ENCODE data around the gene ST6GAL1.
"Not testable (repeated sequence)": the region's sequence is repeated elsewhere in the genome, so short reads cannot be mapped to it uniquely, and the experiment has no call there.

ST6GAL1 gene

GRCh38 chr3:186973702-186974101 is 43.4 kb downstream of the ST6GAL1 start:
- no peak for DNase-seq

DNA sequence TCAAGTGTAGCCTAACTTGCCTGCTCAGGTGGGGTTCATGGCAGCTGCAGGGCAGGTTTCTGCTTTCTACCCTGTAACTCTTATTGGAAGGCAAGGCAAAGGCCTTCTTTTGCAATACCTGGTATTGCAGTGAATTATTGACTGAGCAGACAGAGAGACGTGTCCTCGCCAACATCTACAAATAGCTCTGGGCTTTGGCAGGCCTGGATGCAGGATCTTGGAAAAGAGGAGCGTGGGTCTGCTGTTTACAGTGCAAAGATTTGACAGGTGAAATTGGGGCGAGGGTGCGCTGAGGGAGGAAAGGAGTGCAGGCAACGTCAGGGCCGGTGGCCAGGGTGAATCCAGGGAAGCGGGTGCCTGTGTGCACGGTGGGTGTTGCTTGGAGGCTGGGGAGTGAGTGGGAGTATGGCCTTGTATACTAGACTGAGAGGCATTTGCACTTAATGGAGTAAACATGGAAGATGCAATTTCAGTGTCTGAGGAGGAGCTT is 44.5 kb downstream of the ST6GAL1 start:
- no peak for DNase-seq

DNA sequence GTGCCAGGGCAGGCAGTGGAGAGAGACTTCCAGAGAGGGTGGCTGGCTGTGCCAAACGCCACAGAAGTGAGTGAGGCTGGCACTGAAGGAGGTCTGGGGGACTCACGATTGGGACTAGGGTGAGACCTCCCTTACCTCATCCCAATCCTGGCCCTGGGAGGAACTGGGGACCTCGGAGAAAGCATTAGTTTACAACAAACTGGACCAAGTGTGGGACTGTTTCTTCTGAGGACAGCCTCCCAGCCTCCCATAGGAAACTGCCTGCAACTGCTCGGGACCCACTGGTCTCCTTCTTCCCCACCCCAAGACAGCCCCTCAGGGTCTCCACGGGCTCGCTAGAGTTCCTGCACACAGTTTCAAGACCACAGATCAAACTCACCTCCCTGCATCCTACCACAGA is 45.4 kb downstream of the ST6GAL1 start:
- no peak for DNase-seq

DNA sequence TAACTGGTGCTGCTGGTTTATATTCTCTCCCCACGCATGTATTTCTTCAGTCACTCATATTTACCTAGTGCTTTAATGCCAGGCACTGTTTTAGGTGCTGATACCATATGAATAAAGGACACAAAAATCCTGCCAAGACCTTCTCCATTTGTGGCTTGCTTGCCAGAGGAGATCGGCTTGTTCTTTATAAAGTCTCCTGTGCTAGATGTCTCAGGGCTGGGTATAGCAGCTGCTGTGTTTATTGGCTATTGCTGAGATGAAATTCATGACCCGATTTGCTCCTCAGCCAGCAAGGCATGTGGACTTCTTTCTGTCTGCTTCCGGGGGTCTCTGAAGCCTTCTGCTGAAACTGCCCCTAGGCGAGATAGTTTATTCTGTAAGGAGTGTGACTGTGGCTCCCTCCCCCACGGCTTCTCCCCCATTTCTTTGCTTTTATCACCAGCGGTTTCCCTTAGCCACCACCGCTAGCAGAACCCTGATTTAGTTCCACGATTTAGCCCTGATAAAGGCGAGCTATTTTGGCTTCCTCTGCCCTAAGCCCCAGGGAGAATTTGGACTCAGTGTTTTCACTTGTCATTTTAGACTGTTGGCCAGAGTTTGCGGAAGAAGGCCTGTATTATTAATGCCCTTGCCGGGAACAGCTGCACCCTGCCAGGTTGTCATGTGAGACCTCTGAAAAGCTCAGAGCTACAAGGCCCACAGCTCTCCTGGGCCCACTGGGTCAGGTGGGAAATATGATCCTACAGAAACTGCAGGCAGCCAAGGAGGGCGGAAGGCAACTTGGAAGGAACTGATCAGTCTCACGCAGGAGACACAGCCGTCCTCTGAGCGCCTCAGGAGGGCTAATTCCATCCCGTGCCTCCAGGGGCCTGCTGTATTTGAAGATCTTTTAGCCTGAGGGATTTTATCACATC is 46.8 kb downstream of the ST6GAL1 start:
- DNase-seq, result no peak

DNA sequence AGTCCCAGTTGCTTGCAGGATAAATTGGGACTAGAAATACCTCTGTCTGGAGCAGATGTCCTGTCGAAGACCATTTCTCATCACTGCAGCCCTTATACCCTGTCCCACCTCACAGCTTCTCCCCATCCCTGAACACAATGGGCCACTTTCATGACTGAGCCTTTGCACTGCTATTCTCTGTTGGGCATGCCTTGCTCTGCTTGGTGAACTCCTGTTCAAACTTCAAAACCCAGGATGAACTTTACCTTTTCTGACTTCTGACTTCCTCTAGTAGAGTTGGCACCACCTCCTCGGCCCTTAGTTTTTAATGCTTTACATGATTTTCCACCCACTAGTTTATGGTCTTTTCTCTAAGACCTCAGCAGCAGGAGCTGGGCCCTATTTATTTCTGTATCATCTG is 48.4 kb downstream of the ST6GAL1 start:
- no peak for DNase-seq

DNA sequence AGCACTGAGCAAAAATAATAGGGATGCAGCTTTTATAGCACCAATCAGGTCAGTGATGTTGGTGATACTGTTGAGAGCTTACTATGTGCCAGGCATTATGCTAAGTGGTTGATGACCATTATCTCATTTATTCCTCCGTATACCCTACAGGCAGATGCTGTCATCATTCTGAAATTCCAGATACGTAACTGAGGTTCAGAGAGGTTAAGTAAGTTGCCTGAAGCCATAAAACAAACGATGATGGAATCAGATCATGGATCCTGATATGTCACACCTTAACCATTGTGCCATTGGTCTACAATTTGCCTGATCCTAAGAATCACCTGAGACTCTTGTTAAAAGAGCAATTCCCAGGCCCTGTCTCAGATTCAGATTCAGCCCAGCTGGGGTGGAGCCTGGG is 49.5 kb downstream of the ST6GAL1 start:
- DNase-seq, result no peak

DNA sequence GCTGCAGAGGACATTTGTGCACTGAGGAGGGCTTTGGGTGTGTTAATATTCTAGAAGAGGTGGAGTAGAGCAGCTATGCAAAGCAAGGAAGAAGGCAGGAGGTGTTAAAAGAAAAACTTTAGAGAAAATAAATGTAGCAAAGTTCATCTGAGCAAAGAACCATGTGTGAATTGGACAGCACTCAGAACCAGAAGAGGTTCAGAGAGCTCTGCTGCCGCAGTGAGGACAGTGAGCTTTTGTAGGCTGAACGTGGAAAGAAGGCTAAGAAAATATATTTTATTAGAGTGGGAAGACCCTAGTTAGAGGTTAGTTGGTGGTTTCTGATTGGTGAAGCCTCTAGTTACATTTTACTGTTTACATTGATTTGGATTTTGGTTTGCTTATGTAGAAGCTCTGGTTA is 50.7 kb downstream of the ST6GAL1 start:
- DNase-seq, result no peak

- no peak for DNase-seq
Observed at GRCh38 chr3:186983659-186984058, 53.3 kb downstream of the ST6GAL1 start.

GRCh38 chr3:186984064-186984463 is 53.7 kb downstream of the ST6GAL1 start:
- DNase-seq, result no peak

GRCh38 chr3:186985661-186986364 is 55.5 kb downstream of the ST6GAL1 start:
- DNase-seq, result no peak

GRCh38 chr3:186986406-186986805 is 56.1 kb downstream of the ST6GAL1 start:
- no peak for DNase-seq

- DNase-seq, result no peak
Observed at GRCh38 chr3:186986816-186987215, 56.5 kb downstream of the ST6GAL1 start.

GRCh38 chr3:186988806-186989205 is 58.5 kb downstream of the ST6GAL1 start:
- DNase-seq, result no peak

DNA sequence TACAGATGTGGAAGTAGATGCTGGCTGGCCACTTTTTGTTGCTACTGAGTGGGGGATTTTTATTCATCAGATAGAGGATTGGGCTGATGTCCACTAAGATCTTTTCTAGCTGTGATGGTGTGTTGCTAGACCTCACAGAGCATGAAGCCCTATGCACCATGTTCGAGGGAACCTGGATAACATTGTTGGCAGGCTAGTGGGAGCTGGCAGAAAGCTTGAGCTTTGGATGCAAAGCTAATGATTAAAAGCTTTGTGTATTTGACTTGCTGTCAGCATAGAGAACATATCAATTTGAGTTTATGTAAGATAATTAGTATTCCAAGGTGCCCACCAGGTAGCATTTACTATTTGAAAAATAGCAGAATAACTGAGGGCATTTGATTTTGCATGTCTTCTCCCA is 59.1 kb downstream of the ST6GAL1 start:
- DNase-seq, result no peak

DNA sequence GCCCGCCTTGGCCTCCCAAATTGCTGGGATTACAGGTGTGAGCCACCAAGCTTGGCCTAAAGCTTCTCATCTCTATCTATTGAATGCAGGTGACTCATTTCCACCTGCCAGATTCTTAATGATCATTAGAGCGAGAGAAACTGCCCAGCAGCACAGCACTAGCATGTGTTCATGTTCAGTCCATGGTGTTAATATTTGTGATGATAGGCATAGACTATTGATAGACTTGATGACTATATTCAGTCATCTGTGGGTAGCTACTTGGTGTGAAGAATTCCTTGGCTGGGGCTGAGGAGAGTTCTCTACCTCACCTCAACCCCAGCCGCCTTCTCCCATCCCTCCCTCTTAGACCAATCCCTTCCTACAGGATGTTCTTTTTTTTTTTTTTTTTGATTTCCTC is 60.0 kb downstream of the ST6GAL1 start:
- DNase-seq, result no peak

DNA sequence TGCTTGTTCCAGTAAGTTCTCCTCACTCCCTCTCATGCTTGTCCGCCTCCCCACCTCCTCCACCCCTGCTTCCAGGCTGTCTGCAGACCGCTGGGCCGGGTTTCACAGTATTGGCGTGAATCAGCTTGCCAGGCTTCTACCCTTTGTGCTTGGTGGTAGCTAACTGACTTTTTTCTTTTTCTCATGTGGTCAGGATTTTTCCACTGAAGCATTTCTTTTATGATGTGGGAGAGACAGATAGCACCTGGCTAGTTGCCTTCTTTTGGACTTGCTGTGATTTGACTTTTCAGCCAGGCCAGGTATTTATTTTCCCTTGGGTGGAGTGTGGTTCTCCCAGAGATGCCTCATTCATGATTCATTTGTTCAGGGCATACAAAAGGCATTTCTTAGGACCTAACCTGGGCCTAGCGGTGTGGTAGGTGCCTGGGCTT is 60.6 kb downstream of the ST6GAL1 start:
- no peak for DNase-seq

- no peak for DNase-seq
Observed at GRCh38 chr3:186991470-186991869, 61.1 kb downstream of the ST6GAL1 start.

GRCh38 chr3:186992096-186992495 is 61.8 kb downstream of the ST6GAL1 start:
- DNase-seq, result not testable (repeated sequence)

- no peak for DNase-seq
Observed at GRCh38 chr3:186993210-186993782, 63.0 kb downstream of the ST6GAL1 start.

DNA sequence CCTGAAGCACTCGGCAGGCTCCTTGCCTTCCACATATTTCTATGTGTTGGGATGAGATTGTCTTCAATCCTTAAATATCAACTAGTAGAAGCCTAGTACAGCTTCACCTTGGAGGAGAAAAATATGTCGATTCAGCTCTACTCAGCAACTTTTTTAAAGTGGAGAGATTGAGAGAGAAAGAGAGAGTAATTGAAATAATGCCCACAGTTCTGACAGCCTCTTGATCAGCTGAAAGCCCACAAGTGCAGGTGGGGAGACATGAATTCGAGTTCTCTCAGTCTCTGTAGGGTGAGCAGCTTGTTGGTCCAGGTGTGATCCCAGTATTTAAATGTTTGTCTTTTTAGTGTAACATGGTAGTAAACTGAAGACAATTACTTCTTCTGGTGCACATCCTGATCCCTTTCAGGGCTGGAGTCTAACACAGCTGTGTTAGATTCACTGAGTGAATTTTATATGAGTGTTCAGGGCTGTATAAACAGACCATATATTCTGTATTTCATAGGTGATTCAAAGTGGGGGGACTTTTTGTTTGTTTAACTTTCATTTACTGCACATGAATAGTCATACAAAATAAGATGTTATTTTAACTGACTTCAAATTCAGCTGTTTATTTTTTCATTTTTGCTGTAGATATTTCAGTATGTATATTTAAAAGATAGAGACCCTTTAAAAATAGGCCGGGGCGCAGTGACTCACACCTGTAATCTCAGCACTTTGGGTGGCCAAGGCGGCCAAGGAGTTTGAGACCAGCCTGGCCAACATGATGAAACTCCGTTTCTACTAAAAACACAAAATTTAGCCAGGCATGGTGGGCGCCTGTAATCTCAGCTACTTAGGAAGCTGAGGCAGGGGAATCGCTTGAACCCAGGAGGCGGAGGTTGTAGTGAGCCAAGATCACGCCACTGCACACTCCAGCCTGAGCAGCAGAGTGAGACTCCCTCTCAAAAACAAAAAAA is 64.0 kb downstream of the ST6GAL1 start:
- no peak for DNase-seq

GRCh38 chr3:186996356-186996755 is 66.0 kb downstream of the ST6GAL1 start:
- DNase-seq, result no peak

GRCh38 chr3:186997061-186997460 is 66.7 kb downstream of the ST6GAL1 start:
- no peak for DNase-seq

All from stimulated activated CD4-positive, alpha-beta T cell treated with anti-CD3 and anti-CD28 coated beads, Interleukin-1b, Interleukin-23, amount 100 ng/mL, for 48 hours (primary cell).